ENCODE measurements around the gene SH3GL1. TPM values are rescaled to one million over a fixed set of nuclear protein-coding genes. Genes with fewer than 3 reads are reported as not detected.

SH3GL1 gene
- total RNA-seq, 1 donor from 2014 or later, result 65.6 TPM

DNA sequence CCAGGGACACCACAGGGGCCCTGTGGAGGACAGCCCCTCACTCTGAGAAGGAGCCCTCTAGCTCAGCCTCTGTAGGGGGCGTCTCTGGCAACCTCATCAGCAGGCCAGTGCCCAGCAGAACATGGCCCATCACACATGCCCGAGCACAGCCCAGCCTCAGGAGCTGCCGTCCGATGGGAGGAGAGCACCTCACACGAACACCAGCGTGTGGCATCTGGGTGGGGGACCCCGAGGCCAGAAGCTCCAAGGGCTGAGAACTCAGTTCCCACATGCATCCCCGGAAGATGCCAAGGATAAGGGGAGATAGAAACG, 11.3 kb downstream of the SH3GL1 start:
- H3K36me3 ChIP-seq, result no peaks in the 10 kb centered on the region
- intact Hi-C loops (cut with DNase I), result no loop called here
- H3K27me3 ChIP-seq, result no peaks in the 10 kb centered on the region
- DNase-seq (ENCODE audit: extremely low spot score in 2 of 2), result no peak
- TF ChIP-seq POLR2A (IDR thresholded peaks at IDR 0.05), result no peak
- no peak for TF ChIP-seq CTCF (IDR thresholded peaks at IDR 0.05)
- TF ChIP-seq POLR2AphosphoS5 (IDR thresholded peaks at IDR 0.05; ENCODE audit: insufficient read depth in 1 of 2, low read depth in 1 of 2), result no peak
- peak overlapping the region; percentile 77 for H3K27ac ChIP-seq
- H3K4me3 ChIP-seq, result no peak overlapping the region
- H3K4me1 ChIP-seq, result peaks cover 84% of the 10 kb centered on the region
- H3K9me3 ChIP-seq, result no peaks in the 10 kb centered on the region

DNA sequence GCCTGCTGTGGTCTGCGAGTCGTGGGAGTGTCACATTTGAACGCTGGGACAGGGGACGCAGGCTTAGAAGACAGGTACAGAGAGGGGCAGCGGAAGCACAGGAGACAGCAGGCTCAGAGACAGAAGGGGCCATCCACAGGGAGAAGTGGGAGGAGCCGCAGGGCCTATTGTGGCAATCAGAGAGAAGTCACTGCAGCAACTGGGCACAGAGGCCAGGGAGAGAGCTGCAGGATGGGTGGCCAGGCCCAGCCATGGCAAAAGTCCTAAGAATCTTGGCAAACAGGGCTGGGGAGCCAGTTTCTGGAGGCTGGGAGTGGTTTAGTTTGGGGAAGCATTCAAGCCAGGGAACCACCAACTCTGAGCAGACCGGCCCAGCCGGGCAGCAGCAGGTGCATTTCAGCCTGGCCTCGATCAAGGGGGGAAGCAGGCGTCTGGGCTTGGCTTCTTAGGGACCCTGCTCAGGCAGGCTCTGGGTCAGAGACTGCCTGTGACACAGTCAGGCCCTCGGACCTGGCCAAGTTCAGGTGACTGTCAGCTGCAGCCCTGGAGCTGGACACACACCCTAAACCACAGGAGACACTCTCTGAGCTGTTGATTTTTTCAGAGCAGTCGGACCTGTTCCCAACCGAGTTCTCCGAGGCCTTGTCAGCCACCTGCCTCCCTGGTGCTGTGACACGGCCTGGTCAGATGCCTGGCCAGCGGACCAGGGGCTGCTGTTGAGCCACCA, 11.8 kb downstream of the SH3GL1 start:
- DNase-seq (ENCODE audit: extremely low spot score in 2 of 2), result no peak
- intact Hi-C loops (cut with DNase I), result no loop called here
- Histone ChIP-seq H3K4me3 (no peak overlapping the region), H3K4me1 (peaks cover 84% of the 10 kb centered on the region), H3K27me3 (no peaks in the 10 kb centered on the region), H3K36me3 (peaks cover 0 to 3% of the 10 kb centered on the region in 2 donors), H3K9me3 (no peaks in the 10 kb centered on the region), H3K27ac (peak overlapping the region; percentile 77)
- TF ChIP-seq POLR2A (IDR thresholded peaks at IDR 0.05) (no peak), CTCF (IDR thresholded peaks at IDR 0.05) (no peak), POLR2AphosphoS5 (IDR thresholded peaks at IDR 0.05; ENCODE audit: insufficient read depth in 1 of 2, low read depth in 1 of 2) (no peak)

- Histone ChIP-seq H3K4me3 (no peak overlapping the region), H3K36me3 (peaks cover 0 to 7% of the 10 kb centered on the region in 2 donors), H3K27me3 (no peaks in the 10 kb centered on the region), H3K9me3 (no peaks in the 10 kb centered on the region), H3K4me1 (peaks cover 61% of the 10 kb centered on the region), H3K27ac (no peak overlapping the region)
- intact Hi-C loops (cut with DNase I), result no loop called here
- no peak for TF ChIP-seq POLR2AphosphoS5 (IDR thresholded peaks at IDR 0.05; ENCODE audit: insufficient read depth in 1 of 2, low read depth in 1 of 2)
- TF ChIP-seq CTCF (IDR thresholded peaks at IDR 0.05), result no peak
- TF ChIP-seq POLR2A (IDR thresholded peaks at IDR 0.05), result no peak
- no peak for DNase-seq (ENCODE audit: extremely low spot score in 2 of 2)
Measured at GRCh38 chr19:4386041-4386782, 14.1 kb downstream of the SH3GL1 start.

DNA sequence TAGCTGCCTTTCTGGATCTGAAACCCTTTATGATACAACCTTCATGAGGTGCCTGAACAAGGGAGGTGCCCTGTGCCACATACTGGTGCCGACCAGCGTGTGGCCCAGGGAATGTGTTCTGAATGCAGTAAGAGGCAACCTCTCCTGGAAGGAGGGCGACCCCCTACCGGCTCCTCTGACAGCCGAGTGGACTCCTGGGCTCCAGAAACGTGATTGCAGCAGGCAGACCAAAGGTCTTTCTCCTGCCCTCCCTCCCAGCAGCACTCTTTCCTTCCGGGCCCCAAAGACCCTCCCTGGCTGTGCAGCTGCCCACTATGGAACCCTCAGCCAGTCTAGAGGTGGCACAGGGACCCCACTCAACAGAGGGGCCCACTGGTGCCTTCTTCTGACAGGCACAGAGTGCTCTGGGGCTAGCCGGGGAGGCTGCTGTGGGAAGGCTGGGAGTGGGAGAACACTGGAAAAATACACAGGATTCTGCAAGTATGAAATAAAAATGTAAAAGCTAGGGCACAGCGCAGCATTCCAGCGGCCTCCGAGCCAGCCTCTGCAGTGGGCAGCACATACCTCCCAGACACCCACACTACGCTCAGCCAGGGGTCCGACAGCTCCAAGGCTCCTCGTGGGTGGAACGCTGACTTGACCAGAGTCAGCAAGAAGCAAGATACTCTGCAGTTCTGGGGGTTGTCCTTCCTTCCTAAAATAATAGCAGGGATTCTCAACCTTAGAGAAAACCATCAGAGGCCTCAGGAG, 14.9 kb downstream of the SH3GL1 start:
- H3K36me3 ChIP-seq, result peaks cover 0 to 7% of the 10 kb centered on the region in 2 donors
- peaks cover 59% of the 10 kb centered on the region for H3K4me1 ChIP-seq
- no peaks in the 10 kb centered on the region for H3K9me3 ChIP-seq
- no peak overlapping the region for H3K4me3 ChIP-seq
- intact Hi-C loops (cut with DNase I), result no loop called here
- DNase-seq (ENCODE audit: extremely low spot score in 2 of 2), result no peak
- no peak overlapping the region for H3K27ac ChIP-seq
- TF ChIP-seq POLR2A (IDR thresholded peaks at IDR 0.05) (no peak), CTCF (IDR thresholded peaks at IDR 0.05) (no peak), POLR2AphosphoS5 (IDR thresholded peaks at IDR 0.05; ENCODE audit: insufficient read depth in 1 of 2, low read depth in 1 of 2) (no peak)
- no peaks in the 10 kb centered on the region for H3K27me3 ChIP-seq
